ENCODE data around the gene AMFR.

Gene AMFR

DNA sequence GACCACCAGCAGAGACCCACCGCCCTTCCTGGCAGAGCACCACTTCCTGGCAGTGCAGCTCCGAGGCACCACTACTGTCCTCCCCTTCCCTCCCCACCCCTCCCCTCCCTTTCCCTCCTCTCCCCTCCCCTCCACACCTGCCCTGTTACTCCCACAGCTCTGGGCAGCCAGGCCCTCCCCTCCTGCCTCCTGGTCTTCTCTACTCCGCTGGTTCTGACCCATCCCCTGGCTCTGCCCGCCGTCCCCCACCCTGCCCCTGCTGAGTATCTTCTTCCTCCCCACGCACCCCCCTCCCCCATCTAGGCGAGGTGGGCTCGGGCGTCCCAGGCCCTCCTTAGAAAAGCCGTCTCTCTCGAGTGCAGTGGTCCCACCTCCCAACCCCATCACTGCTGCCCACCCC is 77.7 kb downstream of the AMFR start:
- H3K4me3 ChIP-seq (ENCODE audit: low read depth, low read length), result no peak overlapping the region
- DNase-seq (ENCODE audit: low read depth, low spot score), result no peak
- in situ Hi-C loops (cut with HindIII; ENCODE audit: low sequenced_read_pairs), result no loop called here
- TF ChIP-seq, protein P1, sequence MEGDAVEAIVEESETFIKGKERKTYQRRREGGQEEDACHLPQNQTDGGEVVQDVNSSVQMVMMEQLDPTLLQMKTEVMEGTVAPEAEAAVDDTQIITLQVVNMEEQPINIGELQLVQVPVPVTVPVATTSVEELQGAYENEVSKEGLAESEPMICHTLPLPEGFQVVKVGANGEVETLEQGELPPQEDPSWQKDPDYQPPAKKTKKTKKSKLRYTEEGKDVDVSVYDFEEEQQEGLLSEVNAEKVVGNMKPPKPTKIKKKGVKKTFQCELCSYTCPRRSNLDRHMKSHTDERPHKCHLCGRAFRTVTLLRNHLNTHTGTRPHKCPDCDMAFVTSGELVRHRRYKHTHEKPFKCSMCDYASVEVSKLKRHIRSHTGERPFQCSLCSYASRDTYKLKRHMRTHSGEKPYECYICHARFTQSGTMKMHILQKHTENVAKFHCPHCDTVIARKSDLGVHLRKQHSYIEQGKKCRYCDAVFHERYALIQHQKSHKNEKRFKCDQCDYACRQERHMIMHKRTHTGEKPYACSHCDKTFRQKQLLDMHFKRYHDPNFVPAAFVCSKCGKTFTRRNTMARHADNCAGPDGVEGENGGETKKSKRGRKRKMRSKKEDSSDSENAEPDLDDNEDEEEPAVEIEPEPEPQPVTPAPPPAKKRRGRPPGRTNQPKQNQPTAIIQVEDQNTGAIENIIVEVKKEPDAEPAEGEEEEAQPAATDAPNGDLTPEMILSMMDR (IDR thresholded peaks at IDR 0.05; ENCODE audit: low read depth, low read length), result no peak

DNA sequence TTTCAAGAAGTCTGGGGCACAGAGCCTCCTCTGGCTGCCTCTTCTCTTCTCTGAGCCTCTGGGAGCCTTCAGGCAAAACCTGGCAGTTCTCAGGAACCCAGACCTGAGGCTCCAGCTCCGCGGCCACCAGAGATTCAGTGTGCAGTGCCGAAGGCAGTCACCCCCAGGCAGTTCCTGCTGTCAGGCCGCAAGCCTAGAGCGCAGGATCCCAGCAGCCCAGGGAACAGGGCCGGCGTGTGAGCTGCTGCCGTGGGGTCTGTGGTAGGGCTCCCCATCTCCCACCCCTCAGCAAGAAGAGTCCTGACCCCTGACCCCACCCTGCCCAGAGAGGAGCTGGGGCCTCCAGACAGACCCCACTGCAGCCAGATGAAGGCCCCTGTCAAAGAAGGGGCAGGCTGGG is 78.2 kb downstream of the AMFR start:
- in situ Hi-C loops (cut with HindIII; ENCODE audit: low sequenced_read_pairs), result no loop called here
- TF ChIP-seq, protein P1 (IDR thresholded peaks at IDR 0.05; ENCODE audit: low read depth, low read length), result no peak
- H3K4me3 ChIP-seq (ENCODE audit: low read depth, low read length), result no peak overlapping the region
- no peak for DNase-seq (ENCODE audit: low read depth, low spot score)

DNA sequence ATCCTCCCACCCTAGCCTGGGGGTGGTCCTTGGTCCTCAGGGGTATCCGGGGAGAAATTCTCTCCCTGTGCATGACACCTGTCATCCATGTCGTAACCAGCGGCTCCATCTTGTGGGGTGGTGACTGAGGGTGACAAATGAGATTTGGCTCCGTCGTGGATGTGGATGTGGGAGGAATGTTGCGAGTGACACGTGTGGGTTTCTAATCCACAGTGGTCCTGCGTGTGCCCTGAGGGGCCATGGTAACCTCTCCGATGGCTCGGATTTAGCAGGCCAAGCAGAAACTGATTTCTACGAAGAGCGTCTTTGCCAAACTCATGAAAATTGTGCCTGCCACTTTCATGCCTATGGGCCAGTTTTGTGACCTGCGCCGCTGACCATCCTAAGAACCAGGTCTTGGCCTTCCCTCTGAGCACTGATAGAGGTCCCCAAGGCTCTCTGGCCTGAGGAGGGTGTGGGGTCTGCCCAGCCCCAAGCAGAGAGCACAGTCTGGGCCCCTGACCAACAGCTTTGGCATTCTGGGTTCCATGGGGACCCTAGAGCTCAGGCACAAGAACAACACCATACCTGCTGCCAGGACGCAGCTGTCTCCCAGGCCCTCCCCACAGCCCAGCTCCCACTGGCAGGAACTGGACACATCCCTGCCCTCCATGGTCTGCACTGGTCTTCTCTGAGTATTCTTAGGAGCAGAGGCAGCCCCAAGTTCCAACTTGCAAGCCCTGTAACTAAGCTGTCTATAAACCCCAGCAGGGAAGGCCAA is 79.0 kb downstream of the AMFR start:
- no peak overlapping the region for H3K4me3 ChIP-seq (ENCODE audit: low read depth, low read length)
- in situ Hi-C loops (cut with HindIII; ENCODE audit: low sequenced_read_pairs), result no loop called here
- DNase-seq (ENCODE audit: low read depth, low spot score), result no peak
- TF ChIP-seq, protein P1 (IDR thresholded peaks at IDR 0.05; ENCODE audit: low read depth, low read length), result no peak

DNA sequence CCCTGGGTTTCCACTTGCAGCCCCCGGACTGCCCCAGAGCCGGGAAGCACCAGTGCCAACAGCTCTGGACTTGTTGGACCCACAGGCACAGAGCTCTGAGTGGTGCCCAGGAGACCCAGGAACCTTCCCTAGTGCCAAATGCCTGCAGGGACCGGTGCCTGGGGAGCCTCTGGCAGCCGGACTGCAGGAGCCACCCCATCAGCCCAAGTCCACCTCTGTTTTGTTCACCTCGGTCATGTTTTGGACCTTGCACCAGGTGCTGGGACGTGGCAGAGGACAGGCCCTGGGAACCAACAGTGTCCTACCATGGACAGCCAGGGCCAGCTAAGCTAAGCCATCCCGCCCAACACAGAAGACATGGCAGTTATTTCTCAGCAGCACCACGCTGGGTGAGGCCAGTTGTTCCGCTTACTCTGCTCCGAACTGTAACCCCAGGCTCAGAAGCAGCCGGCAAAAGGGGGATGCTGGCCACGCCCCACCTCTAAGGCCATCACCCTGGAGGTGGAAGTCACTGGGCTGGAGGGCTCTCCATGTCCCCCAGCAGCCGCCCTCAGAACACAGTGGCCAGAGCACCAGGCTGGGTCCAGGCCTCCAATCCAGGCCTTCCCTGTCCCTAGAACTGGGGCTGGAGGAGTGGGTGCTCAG is 79.8 kb downstream of the AMFR start:
- no peak overlapping the region for H3K4me3 ChIP-seq (ENCODE audit: low read depth, low read length)
- TF ChIP-seq, protein P1 (IDR thresholded peaks at IDR 0.05; ENCODE audit: low read depth, low read length), result no peak
- in situ Hi-C loops (cut with HindIII; ENCODE audit: low sequenced_read_pairs), result no loop called here

DNA sequence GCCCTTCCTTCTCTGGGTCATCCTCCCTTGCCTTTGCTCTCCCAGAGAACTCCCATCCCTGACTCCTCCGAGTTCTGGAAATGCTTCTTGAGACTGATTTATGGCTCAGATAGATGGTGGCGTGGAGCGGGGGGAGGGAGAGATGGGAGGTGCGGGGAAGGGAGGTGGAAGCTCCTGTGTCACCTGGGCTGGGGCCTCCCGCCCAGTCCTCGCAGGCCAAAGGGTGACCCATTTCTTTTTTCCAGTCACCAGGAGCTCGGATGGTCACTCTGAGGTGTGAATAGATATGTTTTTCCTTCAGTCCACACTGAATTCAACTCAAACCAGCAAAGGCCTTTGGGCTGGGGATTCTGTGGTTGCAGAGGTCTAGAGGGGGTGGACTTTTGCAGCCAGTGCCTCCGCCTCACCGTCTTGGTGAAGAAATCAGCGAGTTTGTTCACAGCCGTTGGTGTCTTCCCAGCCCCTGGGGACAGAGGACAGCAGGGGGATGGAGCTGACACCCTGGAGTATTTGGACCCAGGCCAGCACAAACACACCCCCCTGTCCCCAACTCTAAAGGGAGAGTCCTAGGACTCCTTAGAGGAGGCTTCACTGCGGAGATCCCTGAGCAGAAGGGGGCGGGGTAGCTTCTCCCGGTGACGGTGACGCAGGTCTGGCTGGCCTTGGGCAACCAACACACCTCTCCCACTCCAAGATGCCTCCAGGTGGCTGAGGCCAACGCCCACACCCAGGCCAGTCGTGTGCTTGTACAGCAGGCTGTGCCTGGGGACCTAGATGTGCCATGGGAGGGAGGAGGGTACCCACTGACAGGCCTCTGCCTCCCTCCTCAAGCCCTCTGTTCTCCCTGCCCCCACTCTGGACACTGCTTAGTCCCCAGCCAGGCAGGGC is 80.6 kb downstream of the AMFR start:
- DNase-seq (ENCODE audit: low read depth, low spot score), result no peak
- in situ Hi-C loops (cut with HindIII; ENCODE audit: low sequenced_read_pairs), result no loop called here
- TF ChIP-seq, protein P1 (IDR thresholded peaks at IDR 0.05; ENCODE audit: low read depth, low read length), result no peak
- H3K4me3 ChIP-seq (ENCODE audit: low read depth, low read length), result no peak overlapping the region

More for the DNA sequence above, 79.8 kb downstream of the AMFR start:
- DNase-seq (ENCODE audit: low read depth, low spot score), result no peak
